Stimulated activated CD8-positive, alpha-beta memory T cell treated with anti-CD3 and anti-CD28 coated beads, Interleukin-4, amount 100 ng/mL, for 24 hours (primary cell): Measurements from ENCODE around the gene IER3.

Experiments used
- DNase-seq: peaks from one replicate; pipeline ENCODE4 v3.0.0-alpha.2; 2020; ENCODE audit warnings: low read depth

Gene IER3

DNA sequence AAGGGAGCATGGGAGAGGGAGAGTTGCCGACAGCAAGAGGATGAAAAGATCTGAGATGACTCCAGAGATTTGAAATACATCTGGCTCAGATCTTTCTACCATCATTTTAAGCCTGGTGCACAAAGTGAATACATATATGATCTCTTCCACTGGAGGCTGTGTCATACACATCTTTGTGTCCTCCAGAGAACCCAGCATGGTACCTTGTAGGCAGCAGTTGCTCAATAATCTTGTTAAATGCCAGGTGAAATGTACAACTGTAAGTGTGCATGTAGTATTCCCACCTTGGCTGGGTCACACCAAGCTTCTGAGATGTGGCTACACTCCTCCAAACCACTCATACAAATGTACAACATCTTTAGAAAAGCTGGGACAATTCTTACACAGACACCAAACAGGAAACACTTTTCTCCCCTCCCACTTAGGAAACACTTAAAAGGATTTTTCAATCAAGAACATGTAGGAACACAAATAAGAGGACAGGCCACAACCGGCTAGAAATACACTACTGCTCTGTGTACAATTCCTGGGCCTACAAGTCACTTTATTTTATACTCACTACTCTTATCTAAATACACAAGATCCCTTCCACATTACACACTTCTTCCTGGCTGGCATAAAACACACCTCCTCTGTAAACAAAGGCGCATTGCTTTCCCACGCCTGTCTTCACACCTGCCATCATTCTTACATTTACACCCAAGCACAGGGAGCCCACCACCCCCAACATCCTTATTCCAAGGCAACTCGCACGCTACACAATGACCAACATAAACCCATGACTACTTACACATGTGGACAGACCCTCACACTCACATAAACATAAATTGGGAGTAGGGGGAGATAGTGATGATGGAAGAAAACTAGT, 3.8 kb upstream of the IER3 start:
- DNase-seq: no peak

DNA sequence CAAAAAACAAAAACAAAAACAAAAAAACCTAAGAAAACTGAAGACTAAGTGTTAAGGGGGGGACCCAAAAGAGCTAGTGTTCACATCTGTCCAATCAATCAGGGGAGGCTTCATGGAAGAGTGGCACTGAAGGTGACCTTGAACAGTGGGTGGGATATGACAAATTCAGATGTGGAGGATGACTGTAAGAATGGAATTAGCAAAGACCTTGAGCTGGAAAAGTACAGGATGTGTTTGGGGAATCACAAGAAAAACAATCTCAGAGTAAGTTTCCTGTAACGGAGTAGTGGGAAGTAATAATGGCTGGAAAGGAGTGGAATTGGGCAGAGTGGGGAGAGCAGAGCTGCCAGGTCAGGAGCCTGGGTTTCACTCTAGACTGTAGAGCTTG, 2.9 kb upstream of the IER3 start:
- no peak for DNase-seq

DNA sequence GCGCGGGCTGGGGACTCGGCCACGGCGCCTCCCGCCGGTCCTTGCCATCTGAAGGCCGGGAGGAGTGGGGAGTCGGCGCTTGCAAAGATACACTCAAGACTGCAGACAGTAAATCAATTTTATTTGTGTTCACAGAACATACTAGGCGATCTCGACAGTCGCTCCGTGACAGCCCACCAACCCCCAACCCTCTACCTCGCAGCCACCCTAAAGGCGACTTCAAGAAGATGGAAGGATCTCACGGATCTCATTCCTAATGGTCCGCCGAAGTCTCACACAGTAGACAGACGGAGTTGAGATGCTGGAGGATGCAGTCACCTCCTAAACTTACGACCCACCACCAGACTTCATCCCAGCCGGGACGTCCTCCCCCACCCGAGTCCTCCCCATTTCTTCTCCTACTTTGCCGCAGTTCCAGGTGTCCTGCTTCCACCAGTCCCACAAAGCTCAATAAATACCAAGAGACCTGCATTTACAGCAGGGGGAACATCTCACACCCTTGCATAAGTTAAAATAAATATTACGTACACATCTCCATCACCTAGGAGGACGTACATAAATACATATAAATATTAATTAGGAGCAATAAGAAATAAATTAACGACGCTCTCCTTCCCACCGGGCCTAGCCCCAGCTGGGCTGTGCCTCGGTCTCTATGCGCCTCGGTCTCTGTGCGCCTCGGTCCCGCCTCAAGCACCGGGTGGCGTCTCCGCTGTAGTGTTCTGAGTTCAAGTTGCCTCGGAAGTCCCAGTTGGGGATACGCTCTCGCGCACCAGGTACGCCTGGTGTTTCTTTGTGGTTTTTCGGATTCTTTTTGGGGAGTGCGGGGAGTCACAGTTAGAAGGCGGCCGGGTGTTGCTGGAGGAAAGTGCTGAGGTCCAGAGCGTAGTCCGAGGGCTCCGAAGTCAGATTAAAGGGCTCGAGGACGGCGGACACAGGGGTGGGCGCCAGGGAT, 971 bp downstream of the IER3 start:
- peak; percentile 23 for DNase-seq

DNA sequence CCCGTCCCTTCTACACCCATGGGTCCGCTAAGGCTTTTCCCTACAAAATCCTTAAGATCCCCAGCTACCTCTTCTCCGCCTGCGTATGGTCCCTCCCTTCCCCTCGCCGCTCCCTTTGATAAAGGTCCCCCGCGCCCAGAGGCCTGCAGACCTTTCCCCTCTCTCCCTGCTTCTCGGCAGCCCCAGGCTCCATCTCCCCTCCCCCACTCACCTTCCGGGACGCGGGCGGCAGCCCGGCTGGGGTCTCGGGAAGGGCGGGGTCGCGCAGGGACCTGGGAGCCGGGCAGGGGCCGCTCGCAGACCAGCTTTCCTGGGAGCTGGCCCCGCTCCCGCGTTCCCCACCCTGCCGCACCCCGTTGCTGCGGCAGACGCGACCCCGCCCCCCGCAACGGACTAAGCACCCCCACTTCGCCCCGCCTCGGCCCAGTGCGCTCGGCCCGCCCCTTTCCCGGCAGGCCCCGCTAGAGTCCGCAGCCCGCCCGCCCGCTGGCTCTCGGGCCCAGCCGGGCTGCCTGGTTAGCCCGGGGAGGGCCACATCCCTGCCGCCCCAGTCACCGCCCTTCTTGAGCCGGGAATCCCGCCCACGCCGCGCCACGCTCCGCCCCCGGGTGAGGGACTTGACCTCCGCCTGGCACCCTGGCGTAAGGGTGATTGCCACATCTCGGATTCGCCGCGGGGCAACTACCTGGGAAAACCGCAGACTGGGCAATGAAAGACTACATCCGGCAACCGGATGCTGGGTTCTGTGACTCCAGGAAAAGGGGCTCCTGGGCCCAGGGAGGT, 1.8 kb downstream of the IER3 start, which contains the start of gene FLOT1:
Gene FLOT1, minus strand, starts transcription at position 372 of the 783 bp plus-strand sequence. CDS start 498 bp downstream, outside the sequence.
- peak; percentile 94 for DNase-seq

DNA sequence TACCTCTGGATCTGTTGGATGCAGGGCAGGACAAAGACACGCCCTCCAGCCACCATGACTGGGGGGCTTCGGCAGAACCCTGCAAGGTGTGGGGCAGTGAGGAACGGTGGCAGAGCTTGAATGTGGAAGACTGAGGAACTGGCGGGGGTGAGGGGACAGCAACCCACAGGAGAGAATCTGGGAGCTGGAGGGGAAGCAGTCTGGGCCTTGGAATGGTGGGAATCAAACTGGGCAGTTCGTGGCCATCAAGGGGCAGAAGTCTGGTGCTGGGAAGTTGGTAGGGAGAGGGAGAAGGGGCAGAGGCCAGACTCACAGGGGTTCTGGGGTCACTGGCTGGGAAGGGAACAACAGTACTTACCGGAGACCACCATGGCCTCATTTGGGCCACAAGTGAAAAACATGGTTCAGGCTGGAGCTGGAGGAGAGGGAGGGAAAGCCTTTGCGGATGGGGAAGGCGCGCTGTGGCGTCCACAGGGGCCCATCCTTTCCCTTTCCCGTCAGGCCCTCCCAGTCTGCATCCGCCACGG, 2.5 kb downstream of the IER3 start:
- peak; percentile 28 for DNase-seq

DNA sequence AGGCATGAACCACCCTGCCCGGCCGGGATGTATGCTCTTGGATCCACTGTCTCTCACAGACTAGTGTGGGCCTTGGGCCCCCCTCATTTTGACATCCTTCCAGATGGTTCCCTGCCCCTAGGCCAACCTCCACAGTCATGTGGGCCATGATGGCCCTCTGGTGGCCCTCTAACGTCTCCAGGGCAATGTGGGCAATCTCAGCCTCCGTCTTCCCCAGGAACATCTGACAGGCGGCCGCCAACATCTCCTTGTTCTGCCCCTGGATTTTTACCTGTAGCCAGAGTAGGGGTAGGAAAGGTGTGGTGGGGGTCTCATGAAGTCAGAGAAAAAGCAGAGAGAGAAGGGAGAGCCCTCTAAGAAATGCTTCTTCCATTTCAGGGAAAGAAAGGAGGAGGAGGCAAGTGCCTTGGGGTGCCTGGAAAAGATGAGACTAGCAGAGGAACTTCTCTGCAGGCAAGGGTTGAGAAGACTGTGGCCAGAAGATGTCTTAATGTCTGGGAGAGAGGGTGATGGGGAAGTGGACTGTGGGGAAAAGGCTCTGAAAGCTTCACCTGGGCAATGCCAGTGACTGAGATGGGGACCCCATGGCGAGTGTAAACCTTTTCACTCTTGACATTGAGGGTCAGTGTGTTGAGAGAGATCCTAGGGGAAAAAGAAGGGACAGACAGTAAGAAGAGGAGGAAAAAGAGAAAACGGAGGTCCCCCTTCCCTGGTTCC, 3.1 kb downstream of the IER3 start:
- DNase-seq: no peak

DNA sequence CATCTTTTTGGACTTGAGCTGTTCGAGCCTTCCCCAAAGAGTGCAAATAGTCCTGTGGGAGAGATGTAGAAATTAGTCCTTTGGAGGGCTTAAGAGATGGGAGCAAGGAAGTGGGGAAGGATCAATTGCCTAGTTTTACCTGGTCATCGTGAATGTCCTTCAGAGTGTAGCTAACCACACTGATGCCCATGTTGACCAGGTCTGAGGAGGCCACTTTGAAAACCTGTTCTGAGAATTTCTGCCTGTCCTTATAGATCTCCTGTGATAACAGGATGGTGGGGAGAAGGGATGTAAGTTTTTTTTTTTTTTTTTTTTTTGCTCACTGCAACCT, 3.8 kb downstream of the IER3 start:
- no peak for DNase-seq

DNA sequence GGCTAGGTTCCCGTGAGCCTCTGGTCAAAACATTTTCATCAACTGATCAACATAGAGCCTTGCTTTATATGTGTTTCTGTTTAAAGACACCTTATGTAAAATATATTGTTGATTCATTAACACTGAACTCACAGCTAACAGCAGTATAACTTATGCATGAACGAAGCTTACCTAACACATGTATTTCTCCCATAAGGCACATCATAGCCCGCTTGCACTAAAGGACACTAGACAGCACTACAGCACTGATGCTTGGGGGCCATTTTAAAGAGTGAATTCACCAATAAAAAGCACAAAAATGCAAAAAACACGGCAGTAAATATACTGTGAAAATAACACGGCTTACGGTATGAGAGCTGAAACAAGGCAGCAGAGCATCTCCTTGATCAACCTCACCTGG, 5.8 kb downstream of the IER3 start:
- no peak for DNase-seq

DNA sequence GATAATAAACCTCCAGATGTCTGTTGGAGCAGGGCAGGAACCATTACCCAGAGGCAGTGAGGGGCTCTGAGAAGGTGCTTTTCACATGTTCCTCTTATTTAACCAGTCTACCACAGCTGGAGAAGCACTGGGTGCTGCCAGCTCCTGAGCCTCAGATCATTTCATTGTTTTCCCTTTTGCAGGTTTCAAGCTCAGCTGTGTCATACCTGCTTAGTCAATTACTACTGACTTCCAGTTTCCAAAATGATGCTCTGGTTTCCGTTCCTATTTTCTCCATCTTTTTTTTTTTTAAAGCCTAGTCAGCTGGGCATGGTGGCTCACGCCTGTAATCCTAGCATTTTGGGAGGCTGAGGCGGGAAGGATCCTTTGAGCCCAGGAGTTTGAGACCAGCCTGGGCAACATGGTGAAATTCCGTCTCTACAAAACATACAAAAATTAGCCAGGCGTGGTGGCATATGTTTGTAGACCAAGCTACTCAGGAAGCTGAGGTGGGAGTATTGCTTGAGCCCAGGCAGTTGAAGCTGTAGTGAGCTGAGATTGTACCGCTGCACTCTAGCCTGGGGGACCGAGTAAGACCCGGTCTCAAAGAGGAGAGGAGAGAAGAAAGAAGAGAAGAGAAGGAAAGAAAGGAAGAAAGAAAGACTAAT, 8.6 kb downstream of the IER3 start:
- DNase-seq: no peak

DNA sequence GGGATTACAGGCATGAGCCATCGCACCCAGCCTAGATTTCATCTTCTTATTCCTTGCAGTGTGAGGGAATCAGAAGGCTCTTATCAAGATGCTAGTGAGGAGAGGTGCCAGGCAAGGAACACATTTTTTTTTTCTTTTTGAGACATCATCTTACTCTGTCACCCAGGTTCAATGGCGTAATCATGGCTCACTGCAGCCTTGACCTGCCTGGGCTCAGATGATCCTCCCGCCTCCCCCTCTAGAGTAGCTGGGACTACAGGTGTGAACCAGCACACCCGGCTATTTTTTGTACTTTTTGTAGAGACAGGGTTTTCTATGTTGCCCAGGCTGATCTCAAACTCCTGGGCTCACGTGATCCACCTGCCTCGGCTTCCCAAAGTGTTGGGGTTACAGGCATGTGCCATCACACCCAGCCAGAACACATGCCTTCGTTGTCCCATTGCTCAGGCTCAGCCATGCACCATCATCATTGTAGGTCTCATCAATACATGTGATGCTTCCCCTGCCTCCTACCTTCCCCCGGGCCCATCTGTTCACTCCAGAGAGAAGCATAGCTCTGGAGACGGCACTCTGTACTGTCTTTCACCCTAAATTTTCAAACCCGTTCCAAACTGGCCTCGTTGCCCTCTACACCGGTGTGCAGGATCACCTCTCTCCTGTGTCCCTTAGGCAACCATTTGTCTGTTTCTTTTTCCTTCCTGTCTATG, 12.0 kb downstream of the IER3 start:
- no peak for DNase-seq

DNA sequence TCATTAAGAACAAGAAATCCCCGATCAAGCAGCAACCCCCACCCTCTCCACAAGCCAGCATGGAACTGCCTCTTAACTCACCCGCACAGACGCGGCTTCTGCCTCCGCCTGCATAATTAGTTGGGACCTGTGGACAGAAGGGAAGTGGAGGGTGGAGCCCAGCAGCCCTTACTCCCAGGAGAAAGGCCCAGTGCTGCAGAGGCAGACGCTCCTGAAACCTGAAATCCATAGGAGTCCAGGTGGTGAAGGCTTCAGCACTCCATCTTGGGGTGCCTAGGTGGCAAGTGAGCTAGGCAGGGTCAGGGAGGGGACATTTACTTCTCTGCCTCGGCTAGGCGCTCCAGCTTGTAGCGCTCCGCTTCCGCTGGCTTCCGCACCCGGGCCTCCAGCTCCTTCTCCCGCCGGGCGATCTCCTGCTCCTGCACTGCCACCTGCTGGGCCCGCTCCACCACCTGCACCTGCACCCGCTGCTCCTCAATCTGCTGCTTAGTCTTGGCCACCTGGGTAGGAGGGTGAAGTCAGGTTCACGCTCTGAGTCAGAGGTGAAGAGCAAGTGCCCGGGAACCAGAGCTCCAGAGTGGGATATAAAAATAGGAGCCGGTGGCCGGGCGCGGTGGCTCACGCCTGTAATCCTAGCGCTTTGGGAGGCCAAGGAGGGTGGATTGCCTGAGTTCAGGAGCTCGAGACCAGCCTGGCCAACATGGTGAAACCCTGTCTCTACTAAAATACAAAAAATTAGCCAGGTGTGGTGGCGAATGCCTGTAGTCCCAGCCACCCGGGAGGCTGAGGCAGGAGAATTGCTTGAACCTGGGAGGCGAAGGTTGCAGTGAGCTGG, 13.5 kb downstream of the IER3 start:
- DNase-seq: peak; percentile 72

DNA sequence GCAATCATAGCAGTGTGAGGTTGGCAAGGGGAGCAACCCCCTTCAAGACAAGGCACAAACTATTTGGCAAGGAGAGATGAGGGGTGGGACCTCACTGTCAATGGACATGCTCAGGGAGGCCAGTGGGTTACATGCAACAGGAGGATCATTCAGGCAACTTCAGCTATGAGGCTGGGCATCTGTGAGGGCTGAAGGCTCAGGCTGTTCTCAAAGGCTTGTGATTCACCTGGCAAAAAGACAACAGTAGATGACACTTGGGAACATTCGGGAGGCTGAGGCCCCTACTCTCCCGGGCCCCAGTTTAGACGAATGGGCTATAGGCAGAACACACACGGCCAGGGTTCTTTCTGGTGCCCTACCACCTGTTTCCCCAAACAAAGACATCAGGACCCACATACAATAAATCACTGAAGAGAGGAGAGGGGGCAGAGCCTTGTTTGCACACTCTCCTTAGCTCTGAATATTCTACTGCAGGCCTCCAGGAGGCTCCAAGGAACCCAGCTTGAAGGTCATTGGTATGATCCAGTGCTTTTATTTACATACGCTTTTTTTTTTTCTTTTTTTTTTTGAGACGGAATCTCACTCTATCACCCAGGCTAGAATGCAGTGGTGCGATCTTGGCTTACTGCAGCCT, 16.3 kb downstream of the IER3 start:
- DNase-seq: no peak

DNA sequence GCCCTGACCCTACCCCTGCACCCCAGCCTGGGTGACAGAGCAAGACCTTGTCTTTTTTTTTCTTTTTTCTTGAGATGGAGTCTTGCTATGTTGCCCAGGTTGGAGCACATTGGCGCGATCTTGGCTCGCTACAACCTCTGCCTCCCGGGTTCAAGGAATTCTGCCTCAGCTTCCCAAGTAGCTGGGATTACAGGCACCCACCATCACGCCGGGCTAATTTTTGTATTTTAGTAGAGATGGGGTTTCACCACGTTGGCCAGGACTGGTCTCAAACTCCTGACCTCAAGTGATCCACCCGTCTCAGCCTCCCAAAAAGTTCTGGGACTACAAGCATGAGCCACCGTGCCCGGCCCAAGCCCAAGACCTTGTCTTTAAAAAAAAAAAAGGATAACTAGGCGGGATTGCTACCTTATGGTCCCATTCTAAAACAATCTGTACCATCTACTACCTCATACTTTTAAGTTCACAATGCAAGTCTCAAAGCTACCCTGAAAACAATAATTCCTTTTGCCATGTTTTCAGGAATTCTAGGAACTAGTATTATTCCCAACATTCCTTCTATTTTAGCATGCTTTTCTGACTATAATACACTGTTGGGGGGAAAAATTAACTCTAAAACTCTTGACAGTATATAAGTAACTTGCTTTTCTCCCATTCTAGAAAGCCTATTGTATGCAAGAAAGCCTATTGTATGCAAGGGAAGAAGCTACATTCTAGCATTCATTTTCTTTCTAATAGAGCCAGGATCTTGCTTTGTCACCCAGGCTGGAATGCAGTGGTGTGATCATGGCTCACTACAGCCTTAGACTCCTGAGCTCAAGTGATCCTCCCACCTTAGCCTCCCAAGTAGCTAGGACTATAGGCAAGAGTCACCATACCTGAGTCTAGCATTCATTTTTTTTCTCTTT, 17.6 kb downstream of the IER3 start:
- DNase-seq: no peak

DNA sequence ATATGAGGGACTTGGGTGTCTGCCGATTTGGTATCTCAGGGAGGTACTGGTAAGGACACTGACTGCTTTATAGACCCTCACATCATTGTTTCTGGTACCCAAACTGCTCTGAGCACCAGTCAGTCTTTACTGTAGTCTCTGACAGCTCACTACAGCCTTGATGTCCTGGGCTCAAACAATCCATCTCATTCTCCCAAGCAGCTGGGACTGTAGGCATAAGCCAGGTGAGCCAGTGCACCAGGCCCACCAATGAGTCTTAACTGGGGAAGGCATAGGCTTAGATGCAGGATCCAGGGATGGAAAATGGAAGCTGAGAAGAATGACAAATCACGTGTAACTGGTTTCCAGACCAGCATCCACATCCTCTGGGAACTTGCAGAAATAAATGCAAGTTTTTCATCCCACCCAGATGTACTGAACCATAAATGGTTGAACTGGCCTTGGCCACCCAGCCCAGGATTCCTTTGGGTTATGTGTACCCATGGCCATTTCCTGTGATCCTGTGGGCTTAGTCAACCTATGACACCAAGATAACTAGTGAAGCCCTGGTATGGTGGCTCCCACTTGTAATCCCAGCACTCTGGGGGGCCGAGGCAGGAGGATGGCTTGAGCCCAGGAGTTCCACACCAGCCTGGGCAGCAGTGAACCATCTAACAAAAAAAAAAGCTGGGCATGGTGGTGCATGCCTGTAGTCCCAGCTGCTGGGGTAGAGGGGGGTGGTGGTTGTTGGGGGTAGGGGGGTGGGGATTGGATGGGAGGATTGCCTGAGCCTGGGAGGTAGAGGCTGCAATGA, 18.4 kb downstream of the IER3 start:
- DNase-seq: no peak

DNA sequence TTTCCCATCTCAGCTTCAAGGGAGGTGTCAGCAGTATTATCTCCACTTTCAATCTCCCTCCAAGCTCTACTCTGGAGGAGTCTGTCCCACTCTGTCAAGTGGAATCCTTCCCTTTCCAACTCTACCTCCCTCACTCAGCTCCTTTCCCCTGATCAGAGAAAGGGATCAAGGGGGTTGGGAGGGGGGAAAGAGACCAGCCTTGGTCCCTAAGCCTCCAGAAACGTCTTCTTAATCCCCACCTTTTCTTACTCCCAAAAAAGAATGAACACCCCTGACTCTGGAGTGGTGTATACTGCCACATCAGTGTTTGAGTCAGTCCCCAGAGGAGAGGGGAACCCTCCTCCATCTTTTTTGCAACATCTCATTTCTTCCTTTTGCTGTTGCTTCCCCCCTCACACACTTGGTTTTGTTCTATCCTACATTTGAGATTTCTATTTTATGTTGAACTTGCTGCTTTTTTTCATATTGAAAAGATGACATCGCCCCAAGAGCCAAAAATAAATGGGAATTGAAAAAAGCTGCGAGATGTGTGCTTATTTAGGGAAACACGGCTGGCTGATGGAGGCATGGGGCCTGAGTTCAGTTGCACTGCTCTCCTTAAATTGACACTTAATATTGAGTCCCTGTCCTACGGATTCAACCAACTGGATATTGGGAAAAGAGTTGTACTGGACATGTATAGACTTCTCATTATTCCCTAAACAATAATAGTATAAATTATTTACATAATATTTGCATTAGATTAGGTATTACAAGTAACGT, 19.3 kb downstream of the IER3 start:
- DNase-seq: no peak
